HG03097 (cell line): ENCODE data around the gene ITFG1.
"Not testable (repeated sequence)": the region's sequence is repeated elsewhere in the genome, so short reads cannot be mapped to it uniquely, and the experiment has no call there.

Experiments used
- ATAC-seq: cut with Tn5 transposase; IDR thresholded peaks from one replicate; pipeline ENCODE4 v1.9.1; 2021; ENCODE audit not compliant: unreplicated experiment, low FRiP score

ITFG1 gene

DNA sequence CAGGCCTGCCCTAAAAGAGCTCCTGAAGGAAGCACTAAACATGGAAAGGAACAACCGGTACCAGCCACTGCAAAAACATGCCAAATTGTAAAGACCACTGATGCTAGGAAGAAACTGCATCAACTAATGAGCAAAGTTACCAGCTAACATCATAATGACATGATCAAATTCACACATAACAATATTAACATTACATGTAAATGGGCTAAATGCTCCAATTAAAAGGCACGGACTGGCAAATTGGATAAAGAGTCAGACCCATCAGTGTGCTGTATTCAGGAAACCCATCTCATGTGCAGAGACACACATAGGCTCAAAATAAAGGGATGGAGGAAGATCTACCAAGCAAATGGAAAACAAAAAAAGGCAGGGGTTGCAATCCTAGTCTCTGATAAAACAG is 111.8 kb downstream of the ITFG1 start:
- ATAC-seq, result not testable (repeated sequence)

GRCh38 chr16:47347021-47347696 is 113.7 kb downstream of the ITFG1 start:
- ATAC-seq, result not testable (repeated sequence)

- ATAC-seq, result no peak
Measured at GRCh38 chr16:47342055-47342454, 118.8 kb downstream of the ITFG1 start.

DNA sequence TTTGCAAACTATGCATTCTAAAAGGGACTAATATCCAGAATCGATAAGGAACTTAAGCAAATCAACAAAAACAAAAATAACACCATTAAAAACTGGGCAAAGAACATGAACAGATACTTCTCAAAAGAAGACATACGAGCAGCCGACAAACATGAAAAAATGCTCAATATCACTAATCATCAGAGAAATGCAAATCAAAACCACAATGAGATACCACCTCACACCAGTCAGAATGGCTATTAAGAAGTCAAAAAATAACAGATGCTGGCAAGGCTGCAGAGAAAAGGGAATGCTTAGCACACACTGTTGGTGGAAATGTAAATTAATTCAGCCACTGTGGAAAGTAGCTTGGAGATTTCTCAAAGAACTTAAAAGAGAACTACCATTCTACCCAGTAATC is 130.3 kb downstream of the ITFG1 start:
- not testable (repeated sequence) for ATAC-seq

- ATAC-seq, result not testable (repeated sequence)
Measured at GRCh38 chr16:47324309-47324708, 136.6 kb downstream of the ITFG1 start.

DNA sequence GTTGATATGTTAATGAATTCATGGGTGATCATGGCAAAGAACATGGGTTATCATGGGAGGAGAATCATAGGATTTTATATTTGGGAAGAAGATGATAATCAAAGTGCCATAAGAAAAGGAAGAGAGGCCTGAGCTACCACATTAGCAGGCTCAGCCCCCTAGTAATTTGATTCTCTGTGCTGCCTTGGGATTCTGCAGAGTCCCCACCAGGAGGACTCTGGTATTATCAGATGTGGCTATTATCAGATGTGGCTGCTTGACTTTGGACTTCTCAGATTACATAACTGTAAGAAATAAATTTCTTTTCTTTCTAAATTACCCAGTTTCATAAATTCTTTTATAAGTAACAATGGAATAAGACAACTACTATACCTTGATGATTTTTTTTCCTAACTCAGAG is 137.6 kb downstream of the ITFG1 start:
- no peak for ATAC-seq

GRCh38 chr16:47320546-47321310 is 140.1 kb downstream of the ITFG1 start:
- ATAC-seq, result no peak

DNA sequence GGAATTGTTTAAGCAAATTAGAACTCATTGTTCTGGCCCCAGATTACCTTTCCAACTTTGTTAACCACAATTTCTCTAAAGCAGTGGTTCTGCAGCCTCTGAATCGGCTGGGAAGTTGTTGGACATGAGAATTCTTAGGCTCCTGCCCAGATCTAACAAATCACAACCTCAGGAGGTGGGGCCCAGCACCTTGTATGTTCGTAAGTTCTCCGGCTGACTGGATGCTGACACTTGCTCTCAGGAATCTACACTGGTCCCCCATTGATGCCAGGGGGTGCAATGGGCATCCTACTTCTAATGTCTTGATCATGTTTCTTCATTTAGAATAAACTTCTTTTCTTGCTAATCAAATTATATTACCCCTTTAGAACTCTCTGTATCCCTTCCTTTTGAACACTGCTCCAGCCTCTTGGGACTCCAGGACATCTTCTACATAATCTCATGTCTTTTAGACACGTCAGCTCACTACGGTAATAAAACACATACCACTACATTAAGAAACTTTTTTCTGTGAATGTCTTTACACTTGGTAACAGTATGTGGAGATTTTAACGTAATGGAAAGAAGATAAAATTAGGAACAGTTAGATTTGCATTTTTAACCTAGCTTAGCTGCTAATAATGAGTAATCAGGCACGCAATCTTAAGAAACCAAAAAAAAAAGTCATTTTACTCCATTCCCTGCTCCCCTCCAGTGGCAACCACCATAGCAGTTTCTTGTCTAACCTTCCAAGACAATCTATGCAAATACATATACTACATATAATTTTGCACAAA is 143.2 kb downstream of the ITFG1 start:
- ATAC-seq, result no peak

DNA sequence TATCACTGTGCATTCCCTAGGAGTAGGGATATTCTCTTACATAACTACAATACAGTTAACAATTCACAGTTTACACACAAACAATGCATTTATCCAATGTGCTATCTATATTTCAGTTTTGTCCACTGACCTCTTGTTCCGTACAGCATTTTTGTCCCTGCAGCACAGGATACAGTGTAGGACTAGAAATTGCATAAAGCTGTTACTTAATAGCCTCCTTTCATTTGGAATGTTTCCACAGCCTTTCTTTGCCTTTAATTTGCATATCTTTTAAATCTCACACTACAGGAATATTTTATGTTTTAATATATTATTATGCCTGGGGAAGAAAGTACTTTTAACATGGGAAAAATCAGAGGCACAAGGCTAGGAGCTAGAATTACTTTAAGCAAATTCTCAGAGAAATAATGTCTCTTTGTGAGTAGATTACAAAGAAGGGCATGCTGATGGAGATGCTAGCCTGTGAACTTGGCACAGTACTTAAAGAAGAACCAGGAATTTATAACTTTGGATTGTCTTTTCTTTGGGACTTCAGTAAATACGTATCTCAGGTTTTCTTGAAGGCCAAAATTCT is 144.3 kb downstream of the ITFG1 start:
- ATAC-seq, result no peak

DNA sequence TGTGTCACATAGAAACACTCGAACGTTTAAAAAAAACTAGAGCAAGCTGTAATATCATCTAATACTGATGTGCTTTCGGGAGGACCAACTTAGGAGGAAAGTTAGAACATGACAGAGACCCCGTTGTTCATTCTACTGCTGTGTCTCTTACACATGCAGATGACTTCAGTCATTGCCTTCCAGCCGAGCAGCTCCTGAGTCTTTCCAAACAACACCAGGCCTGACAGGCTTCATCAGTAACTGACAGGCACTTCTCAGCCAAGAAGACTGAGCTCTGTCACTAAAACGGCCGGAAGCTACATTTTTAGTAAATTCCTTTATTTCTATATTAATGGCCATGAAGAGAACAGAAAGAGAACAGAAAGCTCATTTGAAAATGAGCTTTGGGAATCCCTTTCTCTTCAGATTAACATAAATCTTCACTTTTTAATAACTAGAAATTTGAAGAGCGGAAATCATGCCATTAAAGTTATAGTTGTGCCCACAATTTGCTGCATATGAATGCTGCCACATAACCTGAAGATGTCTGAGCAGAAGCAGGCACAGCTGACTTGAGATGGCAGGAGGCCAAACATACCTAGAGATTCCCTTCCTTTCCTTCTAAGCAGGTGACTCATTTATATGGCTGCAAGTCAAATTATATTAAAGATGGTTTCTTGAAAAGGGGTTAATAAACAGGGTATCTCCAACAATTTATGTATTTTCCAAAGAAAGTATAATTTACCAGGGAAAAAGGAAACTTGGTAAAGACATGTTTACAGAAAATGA is 148.9 kb downstream of the ITFG1 start:
- ATAC-seq, result no peak

- no peak for ATAC-seq
Measured at GRCh38 chr16:47310792-47311211, 150.1 kb downstream of the ITFG1 start.

- ATAC-seq, result no peak
Measured at GRCh38 chr16:47309581-47310312, 151.1 kb downstream of the ITFG1 start.

GRCh38 chr16:47308601-47309000 is 152.3 kb downstream of the ITFG1 start:
- no peak for ATAC-seq

DNA sequence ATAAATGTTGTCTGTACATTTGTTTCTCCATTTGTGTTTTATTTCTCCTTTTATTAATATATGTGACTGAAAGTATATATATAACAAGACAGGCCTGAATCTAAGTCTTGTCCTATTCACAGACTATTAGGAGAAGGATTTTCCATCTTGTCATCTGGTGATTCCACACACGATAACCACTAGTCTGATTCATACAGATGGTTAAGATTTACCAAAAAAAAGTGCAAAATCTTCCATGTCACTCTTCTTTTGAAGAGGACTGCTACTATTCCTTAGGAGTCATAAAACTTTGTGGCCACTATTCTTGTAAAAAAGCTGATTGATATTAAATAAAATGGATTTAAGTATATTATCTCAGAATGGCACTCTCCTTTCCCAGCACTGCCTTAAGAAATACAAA is 156.3 kb downstream of the ITFG1 start:
- no peak for ATAC-seq

DNA sequence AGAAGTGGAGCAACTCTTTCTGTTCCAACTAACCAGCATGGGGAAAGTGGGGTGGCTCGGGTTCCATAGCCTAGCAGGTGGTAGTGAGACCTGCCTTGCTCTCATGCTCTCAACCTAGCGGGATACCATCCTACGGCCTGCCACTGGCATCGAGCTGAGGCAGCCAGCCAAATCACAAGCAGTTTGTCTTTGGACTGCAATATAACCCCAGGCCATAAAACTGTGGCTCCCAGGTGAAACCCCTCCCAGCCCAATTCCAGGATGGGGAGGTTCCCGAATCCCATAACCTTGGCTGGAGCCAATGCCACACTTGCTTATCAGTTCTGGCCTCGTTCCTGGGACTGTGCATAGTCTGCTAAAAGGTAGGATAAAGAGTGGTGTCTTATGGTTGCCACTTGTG is 161.3 kb downstream of the ITFG1 start:
- no peak for ATAC-seq

DNA sequence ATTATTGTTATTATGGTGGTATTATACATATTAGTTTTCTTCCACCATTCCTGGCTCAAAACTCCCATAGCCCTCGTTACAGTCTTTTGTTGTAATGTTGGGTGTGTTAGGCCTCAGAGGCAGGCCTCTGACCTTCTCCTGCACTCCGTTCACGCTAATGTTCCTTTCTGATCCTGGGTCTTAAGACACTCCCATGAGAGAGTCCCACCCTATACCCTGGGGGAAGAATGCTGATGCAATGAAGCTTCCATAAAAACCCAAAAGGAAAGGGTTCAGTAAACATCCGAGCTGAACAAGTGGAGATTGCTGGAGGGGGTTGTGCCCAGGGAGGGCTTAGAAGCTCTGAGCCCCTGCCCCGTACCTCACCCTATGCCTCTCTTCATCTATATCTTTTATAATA is 175.9 kb downstream of the ITFG1 start:
- no peak for ATAC-seq

- ATAC-seq, result no peak
Measured at GRCh38 chr16:47278306-47278970, 182.4 kb downstream of the ITFG1 start.

DNA sequence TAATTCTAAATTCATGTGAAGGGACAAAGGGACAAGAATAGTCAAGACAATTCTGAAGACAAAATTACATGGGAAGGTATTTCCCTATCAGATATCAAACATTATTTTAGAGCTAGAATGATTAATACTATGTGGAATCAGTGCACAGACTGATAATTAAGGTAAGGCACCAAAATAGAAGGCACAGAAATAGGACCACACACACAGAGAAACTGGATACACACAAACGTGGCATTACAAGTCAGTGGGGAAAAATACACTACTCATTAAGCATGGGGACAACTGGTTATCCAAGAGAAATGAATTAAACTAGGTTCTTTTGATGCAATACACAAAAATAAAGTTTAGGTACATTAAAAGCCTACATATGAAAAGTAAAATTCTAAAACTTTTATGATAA is 184.3 kb downstream of the ITFG1 start:
- ATAC-seq, result no peak

- ATAC-seq, result no peak
Measured at GRCh38 chr16:47262938-47263337, 197.9 kb downstream of the ITFG1 start.
